K562 (cell line): ENCODE results near the gene PFDN2. TPM values are rescaled to one million over a fixed set of nuclear protein-coding genes. Genes with fewer than 3 reads are reported as not detected.

Source experiments
- BDP1 ChIP-seq: IDR thresholded peaks from 3 replicates; pipeline ENCODE4 v1.6.1; 2011; ENCODE audit not compliant: insufficient read length, insufficient read depth
- BRF1 ChIP-seq: IDR thresholded peaks from 3 replicates; pipeline ENCODE4 v1.6.1; 2011; ENCODE audit warnings: borderline replicate concordance, mild to moderate bottlenecking; ENCODE audit not compliant: insufficient read length; ENCODE audit errors: extremely low read depth
- ETV6 ChIP-seq, 3 experiments: fragments of 150-350 bp in 1 of 3; sonication (generic) in 1 of 3; formaldehyde crosslinking in 1 of 3; IDR thresholded peaks; 2 replicates each; pipeline versions ENCODE4 v1.6.1 to v1.8.0; 2014 to 2022; ENCODE audit warnings: borderline replicate concordance in 2 of 3, low read depth in 2 of 3, antibody characterized with exemption in 1 of 3, low read length in 1 of 3, mild to moderate bottlenecking in 1 of 3, missing genetic modification reagents in 1 of 3
- HINFP ChIP-seq: fragments of 450-650 bp; conservative IDR thresholded peaks from 2 replicates; pipeline ENCODE4 v1.6.1; 2016; ENCODE audit warnings: missing genetic modification characterization, low read depth, mild to moderate bottlenecking, control low read depth, missing compliant biosample characterization
- NKRF ChIP-seq: fragments of 450-650 bp; IDR thresholded peaks from 2 replicates; pipeline ENCODE4 v1.6.1; 2016; ENCODE audit warnings: borderline replicate concordance
- RAD21 ChIP-seq, 2 experiments: fragments of 250-450 bp in 1 of 2; fragments of 450-650 bp in 1 of 2; sonication (Bioruptor Pico) in 1 of 2; formaldehyde crosslinking in 1 of 2; IDR thresholded peaks in 1 of 2; conservative IDR thresholded peaks in 1 of 2; 2 replicates each; pipeline versions ENCODE4 v1.4.0 to v1.8.0; 2020 to 2022; ENCODE audit warnings: mild to moderate bottlenecking in 2 of 2, moderate library complexity in 1 of 2
- SMC3 ChIP-seq: conservative IDR thresholded peaks from 2 replicates; pipeline ENCODE4 v1.6.1; 2011; ENCODE audit warnings: low read depth, low read length, improper control_type of control experiment; ENCODE audit not compliant: insufficient read depth
- SRSF3 ChIP-seq: fragments of 200-400 bp; formaldehyde crosslinking; IDR thresholded peaks from 2 replicates; pipeline ENCODE4 v1.6.1; 2016; ENCODE audit warnings: mild to moderate bottlenecking, low read length, moderate library complexity; ENCODE audit not compliant: insufficient read depth
- TBL1XR1 ChIP-seq, 2 experiments: IDR thresholded peaks; 2 replicates each; pipeline ENCODE4 v1.6.1; 2012; ENCODE audit warnings: improper control_type of control experiment in 2 of 2, low read length in 2 of 2, mild to moderate bottlenecking in 1 of 2
- ZNF124 ChIP-seq: sonication (generic); formaldehyde crosslinking; IDR thresholded peaks from 2 replicates; pipeline ENCODE4 v1.8.1; 2022; ENCODE audit warnings: missing genetic modification reagents
- ZNF134 ChIP-seq: fragments of 250-450 bp; sonication (Bioruptor Pico); conservative IDR thresholded peaks from 2 replicates; pipeline ENCODE4 v1.4.0; 2020
- ZNF140 ChIP-seq: fragments of 250-450 bp; sonication (Bioruptor Pico); IDR thresholded peaks from 2 replicates; pipeline ENCODE4 v1.8.0; 2021; ENCODE audit warnings: moderate library complexity, mild to moderate bottlenecking, inconsistent platforms
- ZNF407 ChIP-seq: fragments of 450-650 bp; IDR thresholded peaks from 2 replicates; pipeline ENCODE4 v1.6.1; 2016; ENCODE audit warnings: low read depth
- polyA plus RNA-seq, 8 experiments: library from polyadenylated mRNA; depleted of rRNA in 4 of 8; stranded (reverse) in 5 of 8; unstranded in 3 of 8; fragments of >200 nt; fragmentation: Nextera tagmentation in 2 of 8; fragmentation: Illumina TruSeq in 1 of 8; extraction: Ambion mirVana in 2 of 8; extraction: Trizol in 1 of 8; gene quantifications; 2 replicates each; pipeline versions ENCODE4 v1.2.1 to v1.2.3, GENCODE V29; 2011 to 2014; ENCODE audit warnings: inconsistent platforms in 1 of 8, missing spikeins in 1 of 8
- total RNA-seq, 7 experiments: library from RNA; depleted of rRNA in 6 of 7; stranded (reverse); fragments of >200 nt in 6 of 7; fragmentation: Illumina TruSeq in 2 of 7; extraction: Trizol in 2 of 7; gene quantifications; 2 replicates each; pipeline versions ENCODE4 v1.2.1 to v1.2.3, GENCODE V29; 2011 to 2021; ENCODE audit warnings: low replicate concordance in 1 of 7

The PFDN2 gene
- total and polyA plus RNA-seq, 9 of the 15 experiments (the other 6 are each of a cell fraction or from before 2014, with no cell fraction given): 50.2 to 361 (median 144) TPM

- TF ChIP-seq ZNF407 (peak; percentile 94), BDP1 (no peak), ZNF140 (CRISPR knock-in tag) (no peak), SRSF3 (no peak), ZNF134 (CRISPR knock-in tag) (no peak), RAD21 (CRISPR knock-in tag; conservative IDR thresholded peaks at IDR 0.05 in 1 of 2, IDR thresholded peaks at IDR 0.05 in 1 of 2) (peak in 1 of 2 experiments; percentile 22; a peak in 2 of 4 replicates), HINFP (tag) (no peak), ZNF124 (CRISPR knock-in tag) (no peak), TBL1XR1 (IDR thresholded peaks at IDR 0.05; ENCODE audit: low read length in 2 of 2) (peak; percentile 78 to 94; a peak in 3 of 4 replicates), ETV6 (IDR thresholded peaks at IDR 0.05; ENCODE audit: borderline replicate concordance in 1 of 2, low read depth in 2 of 2, low read length in 1 of 2) (peak in 1 of 2 experiments; percentile 59; a peak in 1 of 4 replicates), ETV6 (CRISPR knock-in tag; IDR thresholded peaks at IDR 0.05; ENCODE audit: borderline replicate concordance) (no peak), BRF1 (no peak), NKRF (peak; percentile 75; the same call in 1 of the 2 replicates), SMC3 (no peak; the same call in 1 of the 2 replicates)
These were observed 48.2 kb upstream of the PFDN2 start, which contains the start of gene PPOX (continued) for GRCh38 chr1:161165742-161166668.
